ENCODE measurements around the gene RNF183.

DNA sequence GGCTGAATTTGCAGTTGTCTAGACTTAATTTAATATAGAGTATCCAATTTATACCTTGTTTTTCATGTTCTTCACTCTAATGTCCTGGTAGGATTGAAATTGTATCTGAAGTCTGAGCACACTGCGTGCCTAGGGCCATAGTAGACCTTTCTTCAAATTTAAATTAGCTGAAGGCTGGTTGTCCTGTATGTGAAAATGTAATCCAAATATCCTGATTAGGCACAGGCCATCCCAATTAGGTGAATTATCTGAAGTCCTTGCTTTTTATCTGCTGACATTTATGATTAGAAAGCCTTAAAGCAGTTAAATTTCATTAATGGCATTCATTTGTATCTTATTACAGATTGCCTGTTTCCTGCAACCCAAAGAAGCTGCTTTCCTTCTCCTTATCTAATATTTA, 48.2 kb downstream of the RNF183 start:
- TF ChIP-seq, protein P1, sequence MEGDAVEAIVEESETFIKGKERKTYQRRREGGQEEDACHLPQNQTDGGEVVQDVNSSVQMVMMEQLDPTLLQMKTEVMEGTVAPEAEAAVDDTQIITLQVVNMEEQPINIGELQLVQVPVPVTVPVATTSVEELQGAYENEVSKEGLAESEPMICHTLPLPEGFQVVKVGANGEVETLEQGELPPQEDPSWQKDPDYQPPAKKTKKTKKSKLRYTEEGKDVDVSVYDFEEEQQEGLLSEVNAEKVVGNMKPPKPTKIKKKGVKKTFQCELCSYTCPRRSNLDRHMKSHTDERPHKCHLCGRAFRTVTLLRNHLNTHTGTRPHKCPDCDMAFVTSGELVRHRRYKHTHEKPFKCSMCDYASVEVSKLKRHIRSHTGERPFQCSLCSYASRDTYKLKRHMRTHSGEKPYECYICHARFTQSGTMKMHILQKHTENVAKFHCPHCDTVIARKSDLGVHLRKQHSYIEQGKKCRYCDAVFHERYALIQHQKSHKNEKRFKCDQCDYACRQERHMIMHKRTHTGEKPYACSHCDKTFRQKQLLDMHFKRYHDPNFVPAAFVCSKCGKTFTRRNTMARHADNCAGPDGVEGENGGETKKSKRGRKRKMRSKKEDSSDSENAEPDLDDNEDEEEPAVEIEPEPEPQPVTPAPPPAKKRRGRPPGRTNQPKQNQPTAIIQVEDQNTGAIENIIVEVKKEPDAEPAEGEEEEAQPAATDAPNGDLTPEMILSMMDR (IDR thresholded peaks at IDR 0.05; ENCODE audit: insufficient read depth, low read length, poor library complexity, severe bottlenecking): no peak
- no peak for TF ChIP-seq EZH2phosphoT487 (conservative IDR thresholded peaks at IDR 0.05; ENCODE audit: low read length)
